Activated CD4-positive, alpha-beta memory T cell treated with anti-CD3 and anti-CD28 coated beads for 36 hours (primary cell): ENCODE measurements around the gene NTRK3. TPM values are rescaled to one million over a fixed set of nuclear protein-coding genes. Genes with fewer than 3 reads are reported as not detected.

Source experiments
- CTCF ChIA-PET: fragments of 350-600 bp; sonication (Branson Sonifier 250); formaldehyde crosslinking; loops from one replicate; lab custom pipeline; 2021; ENCODE audit warnings: antibody characterized with exemption, inconsistent platforms; lab: Charles Lee
- POLR2A ChIA-PET: fragments of 350-600 bp; sonication (Branson Sonifier 250); formaldehyde crosslinking; loops from one replicate; lab custom pipeline; 2021; ENCODE audit warnings: antibody characterized with exemption; lab: Charles Lee
- DNase-seq: peaks from one replicate; pipeline ENCODE4 v3.0.0-alpha.2; 2020
- H3K27ac Mint-ChIP-seq: one replicate; pipeline ENCODE4 v1.8.0; 2021; ENCODE audit warnings: mixed read lengths
- H3K27me3 Mint-ChIP-seq: one replicate; pipeline ENCODE4 v1.8.0; 2021; ENCODE audit warnings: mixed read lengths
- H3K36me3 Mint-ChIP-seq: one replicate; pipeline ENCODE4 v1.8.0; 2021; ENCODE audit warnings: mixed read lengths
- H3K4me1 Mint-ChIP-seq: one replicate; pipeline ENCODE4 v1.8.0; 2021; ENCODE audit warnings: low read depth, mixed read lengths
- H3K4me3 Mint-ChIP-seq: one replicate; pipeline ENCODE4 v1.8.0; 2021; ENCODE audit warnings: mild to moderate bottlenecking, mixed read lengths
- H3K9me3 Mint-ChIP-seq: one replicate; pipeline ENCODE4 v1.8.0; 2021; ENCODE audit warnings: mixed read lengths
- intact Hi-C: fragments of 100-400 bp; cut with micrococcal nuclease; formaldehyde crosslinking; loops from one replicate; pipeline ENCODE4 v1.15.1; 2023
- total RNA-seq, 2 experiments: library from RNA; stranded (reverse); gene quantifications; one replicate each; pipeline ENCODE4 v1.2.3, GENCODE V29; 2021

NTRK3 gene
- total RNA-seq, 2 experiments from 2014 or later = 0.78 to 0.85 TPM

DNA sequence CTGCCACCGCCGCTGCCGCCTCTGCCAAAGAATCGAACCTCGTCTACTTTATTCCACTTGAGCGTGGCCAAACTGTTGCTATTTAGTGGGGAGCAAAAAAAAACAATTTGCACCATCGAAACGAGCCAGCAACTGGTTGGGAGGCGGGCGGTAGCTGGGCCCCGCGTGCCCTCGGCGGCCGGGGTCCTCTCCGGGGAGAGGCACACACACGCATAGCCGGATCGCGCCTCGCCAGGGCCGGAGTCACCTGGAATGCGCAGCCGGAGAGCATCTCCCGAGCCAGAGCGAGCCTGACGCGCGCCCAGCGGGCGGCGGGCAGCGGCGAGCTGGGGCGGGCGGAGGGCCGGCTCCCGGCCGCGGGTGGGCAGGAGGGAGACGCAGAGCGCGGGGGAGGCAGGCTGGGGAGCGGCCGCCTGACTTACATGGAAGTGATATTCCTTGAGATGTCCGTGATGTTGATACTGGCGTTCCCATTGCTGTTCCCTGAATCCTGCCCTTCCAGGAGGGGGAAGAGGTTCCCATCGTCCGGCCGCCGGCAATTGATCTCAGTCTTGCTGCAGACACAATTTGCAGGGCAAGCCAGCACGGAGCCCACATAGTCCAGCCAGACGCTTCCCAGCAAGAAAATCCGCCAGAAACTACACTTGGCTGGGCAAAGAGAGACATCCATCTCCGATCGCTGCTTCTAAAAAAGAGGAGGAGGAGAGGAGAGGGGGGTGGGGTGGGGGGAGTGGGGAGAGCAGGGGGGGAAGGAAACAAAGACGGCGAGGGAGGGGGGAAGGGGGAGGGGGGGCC is 858 bp downstream of the NTRK3 start:
- DNase-seq = peak; percentile 20
- Mint-ChIP-seq H3K9me3 (no peaks in the 10 kb centered on the region), H3K36me3 (no peaks in the 10 kb centered on the region), H3K4me3 (peak overlapping the region; percentile 52), H3K27ac (no peak overlapping the region), H3K4me1 (peaks cover 25% of the 10 kb centered on the region), H3K27me3 (peaks cover 62% of the 10 kb centered on the region)
- intact Hi-C loops = loop anchor here (5.0 kb wide), 2 partner anchors 77 to 192 kb away; no protein-coding TSS in a partner anchor
- ChIA-PET POLR2A (no interaction called here), CTCF (interaction anchor here (1.4 kb wide), 1 partner anchor 10 kb away, joined by 3 read pairs; no protein-coding TSS in a partner anchor)

DNA sequence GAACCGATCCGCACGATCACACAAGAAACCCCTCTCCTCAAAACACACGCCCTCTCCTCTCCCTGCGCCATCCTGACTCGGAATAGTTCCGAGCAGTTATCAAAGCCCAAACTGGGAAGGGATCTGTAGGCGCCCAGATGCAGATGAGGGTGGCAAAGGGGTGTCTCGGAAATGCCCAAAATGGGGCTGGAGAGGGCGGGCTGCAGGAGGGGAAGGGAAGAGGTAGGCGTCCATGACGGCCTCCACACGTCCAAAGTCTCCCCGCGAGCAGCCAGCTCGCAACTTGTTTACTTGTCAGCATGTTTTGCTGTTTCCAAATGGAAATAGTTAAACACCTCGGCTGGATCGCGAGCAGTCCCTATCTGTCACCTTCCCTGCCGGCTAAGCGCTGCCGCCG is 1.5 kb downstream of the NTRK3 start:
- H3K27me3 Mint-ChIP-seq = peaks cover 61% of the 10 kb centered on the region
- CTCF ChIA-PET = interaction anchor here (1.4 kb wide), 1 partner anchor 9 kb away, joined by 3 read pairs; no protein-coding TSS in a partner anchor
- intact Hi-C loops = loop anchor here (5.0 kb wide), 2 partner anchors 77 to 192 kb away; no protein-coding TSS in a partner anchor
- H3K4me1 Mint-ChIP-seq = peaks cover 25% of the 10 kb centered on the region
- POLR2A ChIA-PET = no interaction called here
- peak overlapping the region; percentile 52 for H3K4me3 Mint-ChIP-seq
- H3K9me3 Mint-ChIP-seq = no peaks in the 10 kb centered on the region
- DNase-seq = peak; percentile 13
- H3K27ac Mint-ChIP-seq = no peak overlapping the region
- no peaks in the 10 kb centered on the region for H3K36me3 Mint-ChIP-seq

DNA sequence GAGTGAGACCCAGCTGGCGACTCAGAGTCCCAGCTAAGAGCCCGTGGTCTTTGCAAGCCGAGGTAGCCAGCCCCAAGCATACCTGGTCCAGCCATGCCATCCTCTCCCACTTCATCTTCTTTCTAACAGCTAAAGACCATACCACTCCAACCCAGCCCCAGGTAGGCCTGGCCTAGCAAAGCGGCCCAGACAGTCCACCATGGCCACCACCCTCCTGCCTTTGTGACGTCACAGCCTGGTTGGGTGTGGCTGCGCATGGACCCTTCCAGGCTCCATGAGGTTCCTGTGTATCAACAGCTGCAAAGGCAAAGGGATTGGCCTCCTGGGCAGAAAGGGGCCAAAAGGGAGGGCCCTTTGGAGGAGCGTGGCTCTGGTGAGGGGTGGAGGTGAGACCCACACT is 4.1 kb downstream of the NTRK3 start:
- Mint-ChIP-seq H3K27me3 (peaks cover 36% of the 10 kb centered on the region), H3K36me3 (no peaks in the 10 kb centered on the region), H3K4me1 (peaks cover 17% of the 10 kb centered on the region), H3K27ac (no peak overlapping the region), H3K9me3 (no peaks in the 10 kb centered on the region), H3K4me3 (no peak overlapping the region)
- intact Hi-C loops = no loop called here
- ChIA-PET POLR2A (no interaction called here), CTCF (interaction anchor here (0.9 to 2.3 kb wide), 3 partner anchors 8 to 22 kb away, joined by 3 to 9 read pairs (median 3); no protein-coding TSS in a partner anchor)
- DNase-seq = no peak

DNA sequence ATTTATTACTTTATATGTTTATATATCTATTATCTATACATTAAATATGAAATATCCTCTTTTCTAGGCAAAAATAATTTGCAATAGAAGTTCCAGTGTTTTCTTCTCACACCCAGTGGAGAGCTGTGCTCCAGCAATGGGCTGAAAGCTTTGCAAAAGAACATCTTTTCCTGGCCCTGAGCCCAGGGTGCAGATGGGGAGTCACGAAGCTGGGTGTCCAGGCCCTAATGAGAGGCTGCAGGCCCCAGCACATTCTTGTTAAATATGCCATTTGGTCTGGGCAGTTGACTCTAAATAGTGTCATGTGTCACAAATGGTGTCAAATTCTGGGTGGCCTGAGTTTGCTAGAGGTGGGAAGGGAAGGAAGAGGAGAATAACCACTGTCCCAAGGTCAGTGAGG is 5.7 kb downstream of the NTRK3 start:
- DNase-seq = no peak
- intact Hi-C loops = no loop called here
- CTCF ChIA-PET = interaction anchor here (0.6 to 1.4 kb wide), 3 partner anchors 200 to 224 kb away, joined by 3 to 7 read pairs (median 3); no protein-coding TSS in a partner anchor
- H3K9me3 Mint-ChIP-seq = no peaks in the 10 kb centered on the region
- H3K4me3 Mint-ChIP-seq = no peak overlapping the region
- no peak overlapping the region for H3K27ac Mint-ChIP-seq
- H3K36me3 Mint-ChIP-seq = no peaks in the 10 kb centered on the region
- POLR2A ChIA-PET = no interaction called here
- peaks cover 16% of the 10 kb centered on the region for H3K4me1 Mint-ChIP-seq
- peaks cover 36% of the 10 kb centered on the region for H3K27me3 Mint-ChIP-seq

DNA sequence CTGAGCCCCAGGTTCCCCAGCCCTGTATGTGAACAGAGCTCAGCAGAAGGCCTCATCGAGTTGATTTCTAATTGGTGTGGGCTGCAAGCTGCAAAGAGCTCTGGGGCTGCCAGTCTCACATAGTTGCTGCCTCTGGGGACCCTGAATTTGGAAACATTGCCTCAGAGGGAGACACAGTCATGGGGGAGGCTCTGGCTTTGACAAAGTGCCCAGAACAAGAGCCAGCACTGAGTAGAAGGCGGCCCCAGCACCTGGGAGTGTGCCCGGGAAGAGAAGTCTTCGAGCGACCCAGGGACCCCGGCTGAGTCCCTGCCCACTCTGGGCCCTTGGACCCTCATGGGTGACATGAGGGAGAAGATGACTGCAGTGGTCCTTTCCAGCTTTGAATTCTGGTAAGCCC is 7.3 kb downstream of the NTRK3 start:
- intact Hi-C loops = loop anchor here (10.0 kb wide), 2 partner anchors 1334 to 1624 kb away; no protein-coding TSS in a partner anchor
- no peak for DNase-seq
- Mint-ChIP-seq H3K9me3 (no peaks in the 10 kb centered on the region), H3K4me3 (no peak overlapping the region), H3K36me3 (no peaks in the 10 kb centered on the region), H3K27me3 (peaks cover 30% of the 10 kb centered on the region), H3K4me1 (peaks cover 7% of the 10 kb centered on the region), H3K27ac (no peak overlapping the region)
- CTCF ChIA-PET = interaction anchor here (1.0 to 6.1 kb wide), 3 partner anchors 11 to 201 kb away, joined by 5 to 70 read pairs (median 18); no protein-coding TSS in a partner anchor
- POLR2A ChIA-PET = no interaction called here

DNA sequence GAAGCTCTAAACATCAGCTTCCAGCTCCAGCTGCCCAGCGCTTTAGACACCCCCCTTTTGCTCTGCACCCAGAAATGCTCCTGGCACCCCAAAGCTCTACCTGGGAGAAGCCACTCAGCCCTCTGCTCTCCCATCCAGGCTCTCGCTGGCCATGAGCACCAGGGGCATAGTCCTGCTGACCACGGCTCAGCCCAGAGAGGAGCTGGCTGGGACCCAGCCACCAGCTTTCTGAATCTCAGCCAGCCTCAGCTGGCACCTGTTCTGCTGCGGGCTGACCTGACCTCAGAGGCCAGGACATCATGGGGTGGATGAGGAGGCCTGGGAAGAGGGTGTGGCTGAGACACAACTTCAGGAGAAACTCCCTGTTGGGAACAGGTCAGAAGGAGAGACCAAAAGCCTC is 8.6 kb downstream of the NTRK3 start:
- Mint-ChIP-seq H3K27me3 (peaks cover 21% of the 10 kb centered on the region), H3K4me3 (no peak overlapping the region), H3K9me3 (no peaks in the 10 kb centered on the region), H3K27ac (no peak overlapping the region), H3K36me3 (no peaks in the 10 kb centered on the region), H3K4me1 (peaks cover 7% of the 10 kb centered on the region)
- ChIA-PET POLR2A (no interaction called here), CTCF (interaction anchor here (1.1 to 6.1 kb wide), 7 partner anchors 9 to 1623 kb away, joined by 4 to 70 read pairs (median 15); no protein-coding TSS in a partner anchor)
- intact Hi-C loops = loop anchor here (10.0 kb wide), 2 partner anchors 1333 to 1623 kb away; no protein-coding TSS in a partner anchor
- DNase-seq = no peak

DNA sequence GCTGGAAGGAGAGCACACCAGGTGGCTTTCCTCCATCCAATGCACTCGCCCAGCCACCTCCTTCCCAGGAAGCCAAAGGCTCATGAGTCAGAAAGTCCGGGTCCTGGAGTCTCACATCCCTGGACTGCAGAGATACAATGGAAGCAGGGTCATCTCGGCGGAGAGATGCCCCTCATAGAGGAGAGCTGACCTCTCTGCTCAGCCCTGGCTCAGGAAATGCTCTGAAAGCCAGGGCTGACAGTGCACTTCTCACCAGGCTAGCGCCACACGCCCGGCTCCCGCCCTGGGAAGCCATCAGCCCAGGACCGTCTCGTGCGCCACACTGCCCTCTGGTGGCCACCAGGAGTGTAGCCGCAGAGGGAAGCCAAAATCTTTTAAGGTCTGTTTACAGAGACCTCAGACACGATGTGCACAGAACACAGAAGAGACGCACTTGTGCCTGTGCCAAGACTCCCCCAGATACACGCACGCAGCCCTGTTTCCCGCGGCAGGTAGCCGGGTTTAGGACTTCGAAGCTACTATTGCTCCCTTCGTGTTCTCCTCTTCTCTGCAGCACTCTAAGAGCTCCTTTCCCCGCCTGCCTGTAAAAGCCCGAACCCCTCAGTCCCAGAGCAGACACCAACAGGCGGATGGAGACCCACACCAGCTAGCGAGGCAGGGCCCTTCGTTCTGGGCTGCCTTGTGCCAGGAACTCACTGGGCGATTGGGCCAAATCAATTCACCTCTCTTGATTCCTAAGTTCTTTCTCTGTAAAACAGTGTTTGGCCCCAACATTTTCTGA is 9.7 kb downstream of the NTRK3 start:
- peaks cover 17% of the 10 kb centered on the region for H3K27me3 Mint-ChIP-seq
- H3K36me3 Mint-ChIP-seq = no peaks in the 10 kb centered on the region
- intact Hi-C loops = loop anchor here (10.0 kb wide), 2 partner anchors 1332 to 1622 kb away; no protein-coding TSS in a partner anchor
- no peak overlapping the region for H3K27ac Mint-ChIP-seq
- peak; percentile 83 for DNase-seq
- POLR2A ChIA-PET = no interaction called here
- H3K9me3 Mint-ChIP-seq = no peaks in the 10 kb centered on the region
- CTCF ChIA-PET = interaction anchor here (0.6 to 6.1 kb wide), 17 partner anchors 8 to 1622 kb away, joined by 3 to 70 read pairs (median 7); no protein-coding TSS in a partner anchor
- H3K4me3 Mint-ChIP-seq = no peak overlapping the region
- peaks cover 7% of the 10 kb centered on the region for H3K4me1 Mint-ChIP-seq

DNA sequence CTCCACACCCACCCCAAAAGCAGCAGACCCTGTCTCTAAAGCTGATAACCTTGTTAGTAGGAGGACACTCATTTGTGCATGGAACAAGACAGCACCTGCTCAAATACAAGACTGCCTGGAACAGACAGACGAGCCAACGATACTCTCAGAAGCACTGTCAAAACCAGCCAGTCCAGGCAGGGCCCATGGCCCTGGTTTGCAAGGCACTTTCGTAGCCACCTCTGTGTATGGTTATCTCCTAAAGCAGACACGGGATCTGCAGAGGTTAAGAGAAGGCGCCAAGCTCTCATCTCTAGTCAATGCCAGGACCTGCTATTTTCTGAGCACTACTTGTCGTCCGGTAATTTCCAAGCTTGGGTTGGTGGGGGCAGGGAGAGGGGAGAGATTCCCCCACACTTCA is 10.5 kb downstream of the NTRK3 start:
- Mint-ChIP-seq H3K27ac (no peak overlapping the region), H3K27me3 (peaks cover 17% of the 10 kb centered on the region), H3K4me1 (peaks cover 7% of the 10 kb centered on the region), H3K36me3 (no peaks in the 10 kb centered on the region), H3K9me3 (no peaks in the 10 kb centered on the region), H3K4me3 (no peak overlapping the region)
- ChIA-PET CTCF (interaction anchor here (0.5 to 6.1 kb wide), 19 partner anchors 9 to 1622 kb away, joined by 3 to 70 read pairs (median 7); no protein-coding TSS in a partner anchor), POLR2A (no interaction called here)
- no peak for DNase-seq
- intact Hi-C loops = loop anchor here (10.0 kb wide), 2 partner anchors 1331 to 1621 kb away; no protein-coding TSS in a partner anchor

DNA sequence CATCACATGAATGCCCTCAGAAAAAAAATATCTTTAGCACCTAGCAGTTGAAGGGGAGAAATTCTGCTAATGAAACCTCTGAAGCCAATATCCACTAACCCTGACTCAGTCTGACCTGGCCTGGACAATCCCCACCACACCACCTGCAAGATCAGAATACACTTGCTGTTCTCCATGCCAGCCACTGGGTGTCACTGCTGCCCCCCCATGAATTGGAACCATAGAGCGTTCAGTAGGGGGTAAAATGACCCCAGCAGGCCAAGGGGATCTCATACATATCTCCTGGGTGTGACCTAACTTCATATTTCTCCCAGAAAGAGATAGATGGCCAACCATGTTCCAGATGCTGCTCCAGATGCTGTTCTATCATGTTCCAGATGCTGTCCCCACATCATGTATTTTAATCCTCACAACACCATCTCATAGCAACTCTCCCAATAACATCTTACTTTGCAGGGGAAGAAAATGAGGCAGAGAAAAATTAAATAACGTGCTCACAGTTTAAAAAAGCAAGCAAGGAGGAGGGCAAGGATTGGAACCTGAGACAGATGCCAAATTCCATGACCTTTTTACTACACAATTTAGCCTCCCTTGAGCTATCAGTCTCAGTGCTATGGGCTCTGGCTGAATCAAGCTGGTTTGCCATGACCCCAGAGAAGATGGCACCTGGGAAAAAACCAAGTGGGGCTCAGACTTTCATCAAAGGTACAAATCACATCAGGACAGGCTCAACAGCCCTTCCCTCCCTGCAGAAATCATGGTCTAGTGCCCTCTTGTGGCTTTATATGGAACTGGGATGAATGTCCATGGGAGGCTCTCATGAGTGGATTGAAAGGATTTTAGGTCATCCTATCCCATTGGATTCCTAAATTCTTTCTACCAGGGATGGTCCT is 12.4 kb downstream of the NTRK3 start:
- H3K4me1 Mint-ChIP-seq = peaks cover 7% of the 10 kb centered on the region
- H3K36me3 Mint-ChIP-seq = no peaks in the 10 kb centered on the region
- POLR2A ChIA-PET = no interaction called here
- H3K27me3 Mint-ChIP-seq = peaks cover 20% of the 10 kb centered on the region
- no peaks in the 10 kb centered on the region for H3K9me3 Mint-ChIP-seq
- CTCF ChIA-PET = interaction anchor here (0.7 to 6.1 kb wide), 17 partner anchors 9 to 211 kb away, joined by 3 to 70 read pairs (median 7); no protein-coding TSS in a partner anchor
- peak; percentile 43 for DNase-seq
- H3K27ac Mint-ChIP-seq = peak overlapping the region; percentile 11
- intact Hi-C loops = loop anchor here (1.0 to 10.0 kb wide), 3 partner anchors 206 to 1619 kb away; no protein-coding TSS in a partner anchor
- H3K4me3 Mint-ChIP-seq = no peak overlapping the region

DNA sequence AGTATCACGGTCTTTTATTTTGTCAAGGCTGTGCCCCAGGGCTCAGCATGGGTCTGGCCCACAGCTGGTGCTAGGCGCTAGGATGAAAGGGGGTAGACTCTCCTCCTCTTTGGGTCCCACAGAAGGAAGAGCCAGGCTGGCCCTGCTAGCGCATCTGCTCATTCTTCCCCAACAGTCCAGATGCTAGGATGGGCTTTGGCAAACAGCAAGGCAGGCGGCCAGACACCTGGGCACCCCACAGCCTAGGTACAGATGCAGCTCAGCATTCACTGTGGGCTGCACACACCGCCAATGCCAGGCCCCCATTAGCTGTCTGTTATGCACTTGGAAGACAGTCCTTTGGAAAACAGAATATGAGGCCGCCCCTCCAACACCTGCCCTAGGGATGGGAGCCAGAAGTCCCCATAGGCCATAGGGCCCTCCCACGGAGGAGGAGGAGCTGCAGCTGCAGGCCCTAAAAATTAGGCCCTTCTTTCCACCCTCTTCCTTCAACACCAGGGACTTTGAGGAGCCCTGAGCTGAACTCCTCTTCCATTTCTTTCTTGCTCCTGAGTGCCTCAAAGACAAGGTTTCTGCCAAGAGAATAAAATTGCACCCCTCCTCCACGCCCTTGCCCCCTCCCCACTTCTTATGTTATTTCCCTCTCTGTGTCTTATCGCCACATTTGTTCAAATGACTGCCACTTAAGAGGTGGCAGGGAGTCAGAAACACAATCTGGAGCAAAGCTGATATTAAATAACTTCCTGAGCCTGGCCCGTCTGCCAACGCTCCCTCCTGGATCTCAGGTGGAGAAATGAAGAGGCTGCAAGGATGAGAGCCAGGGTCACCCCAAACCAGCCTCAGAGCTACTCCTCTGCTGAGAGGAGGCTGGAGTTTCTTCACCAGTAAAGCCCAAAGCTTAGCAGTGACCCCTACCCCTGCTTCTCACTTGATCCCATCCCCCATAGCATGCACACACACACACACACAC is 13.7 kb downstream of the NTRK3 start:
- peaks cover 20% of the 10 kb centered on the region for H3K27me3 Mint-ChIP-seq
- ChIA-PET CTCF (interaction anchor here (0.9 to 3.9 kb wide), 8 partner anchors 10 to 212 kb away, joined by 3 to 11 read pairs (median 4); no protein-coding TSS in a partner anchor), POLR2A (no interaction called here)
- no peak for DNase-seq
- peaks cover 7% of the 10 kb centered on the region for H3K4me1 Mint-ChIP-seq
- intact Hi-C loops = loop anchor here (10.0 kb wide), 2 partner anchors 1328 to 1618 kb away; no protein-coding TSS in a partner anchor
- no peak overlapping the region for H3K4me3 Mint-ChIP-seq
- no peak overlapping the region for H3K27ac Mint-ChIP-seq
- no peaks in the 10 kb centered on the region for H3K36me3 Mint-ChIP-seq
- no peaks in the 10 kb centered on the region for H3K9me3 Mint-ChIP-seq
